Measurements from ENCODE around the gene YPEL5. TPM values are rescaled to one million over a fixed set of nuclear protein-coding genes. Genes with fewer than 3 reads are reported as not detected.

Gene YPEL5
- total RNA-seq, 1 donor from 2014 or later = 25.0 TPM

DNA sequence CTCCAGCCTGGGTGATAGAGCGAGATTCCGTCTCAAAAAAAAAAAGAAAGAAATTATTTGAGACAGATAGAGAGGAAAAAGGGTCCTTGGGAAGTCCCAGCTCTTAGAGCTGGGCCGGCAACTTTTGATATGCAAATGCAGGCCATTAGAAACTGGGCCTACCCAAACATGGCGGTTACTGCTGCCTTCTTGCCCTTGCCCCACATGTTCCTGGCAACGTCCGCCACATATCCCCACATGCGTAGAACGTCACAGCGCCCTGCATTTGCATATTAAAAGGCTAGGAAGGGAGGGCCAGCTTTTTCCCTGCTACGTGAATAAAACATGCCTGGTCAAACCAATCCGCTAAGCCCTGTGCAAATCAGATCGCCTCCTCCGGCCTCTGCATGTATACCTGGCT is 43.8 kb downstream of the YPEL5 start:
- Mint-ChIP-seq H3K27ac (ENCODE audit: unreplicated experiment) (no peak overlapping the region), H3K36me3 (ENCODE audit: low read depth) (no peaks in the 10 kb centered on the region), H3K4me1 (peaks cover 9% of the 10 kb centered on the region), H3K9me3 (no peaks in the 10 kb centered on the region), H3K27me3 (ENCODE audit: low read depth) (peaks cover 5% of the 10 kb centered on the region), H3K4me3 (no peak overlapping the region)
- no peak for DNase-seq (ENCODE audit: low read depth, low spot score)
- TF ChIP-seq, protein P1, sequence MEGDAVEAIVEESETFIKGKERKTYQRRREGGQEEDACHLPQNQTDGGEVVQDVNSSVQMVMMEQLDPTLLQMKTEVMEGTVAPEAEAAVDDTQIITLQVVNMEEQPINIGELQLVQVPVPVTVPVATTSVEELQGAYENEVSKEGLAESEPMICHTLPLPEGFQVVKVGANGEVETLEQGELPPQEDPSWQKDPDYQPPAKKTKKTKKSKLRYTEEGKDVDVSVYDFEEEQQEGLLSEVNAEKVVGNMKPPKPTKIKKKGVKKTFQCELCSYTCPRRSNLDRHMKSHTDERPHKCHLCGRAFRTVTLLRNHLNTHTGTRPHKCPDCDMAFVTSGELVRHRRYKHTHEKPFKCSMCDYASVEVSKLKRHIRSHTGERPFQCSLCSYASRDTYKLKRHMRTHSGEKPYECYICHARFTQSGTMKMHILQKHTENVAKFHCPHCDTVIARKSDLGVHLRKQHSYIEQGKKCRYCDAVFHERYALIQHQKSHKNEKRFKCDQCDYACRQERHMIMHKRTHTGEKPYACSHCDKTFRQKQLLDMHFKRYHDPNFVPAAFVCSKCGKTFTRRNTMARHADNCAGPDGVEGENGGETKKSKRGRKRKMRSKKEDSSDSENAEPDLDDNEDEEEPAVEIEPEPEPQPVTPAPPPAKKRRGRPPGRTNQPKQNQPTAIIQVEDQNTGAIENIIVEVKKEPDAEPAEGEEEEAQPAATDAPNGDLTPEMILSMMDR (conservative IDR thresholded peaks at IDR 0.05) = no peak

DNA sequence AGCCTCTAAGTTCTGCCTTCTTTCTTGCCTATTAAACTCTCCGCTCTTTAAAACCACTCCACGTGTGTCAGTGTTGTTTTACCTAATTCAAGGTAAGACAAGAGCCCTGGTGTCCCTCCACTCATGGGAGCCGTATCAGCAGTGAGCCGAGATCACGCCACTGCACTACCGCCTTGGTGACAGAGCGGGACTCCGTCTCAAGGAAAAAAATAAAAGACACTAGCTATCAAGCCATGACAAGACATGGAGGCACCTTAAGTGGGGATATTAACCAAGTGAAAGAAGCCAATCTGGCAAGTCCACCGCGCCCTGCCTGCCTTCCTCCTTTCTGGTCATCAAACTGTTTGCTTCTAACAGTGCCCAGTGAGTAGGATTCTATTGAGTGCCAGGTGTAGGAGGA is 44.3 kb downstream of the YPEL5 start:
- H3K9me3 Mint-ChIP-seq = no peaks in the 10 kb centered on the region
- TF ChIP-seq, protein P1 (conservative IDR thresholded peaks at IDR 0.05) = no peak

DNA sequence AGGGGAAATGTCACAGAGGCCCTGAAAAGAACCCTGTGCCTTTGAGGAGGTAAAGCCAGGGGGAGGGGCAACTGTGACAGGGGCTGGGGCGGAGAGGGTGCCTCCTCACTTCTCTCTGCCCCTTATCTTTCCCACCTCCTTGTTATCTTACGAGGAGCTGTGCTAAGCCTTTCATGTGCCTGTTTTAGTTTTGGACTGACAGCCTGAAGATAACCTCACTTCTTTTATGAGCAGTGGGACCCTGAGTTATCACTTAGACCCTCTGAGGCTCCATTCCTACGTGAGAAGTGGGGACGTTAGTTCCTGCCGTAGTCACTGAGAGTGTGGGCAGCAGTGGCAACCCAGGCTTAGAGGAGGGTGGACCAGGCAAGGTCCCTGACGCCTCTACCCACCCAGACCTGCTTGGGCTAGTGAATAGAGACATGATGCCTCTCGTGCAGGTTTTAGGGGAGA is 45.0 kb downstream of the YPEL5 start:
- TF ChIP-seq, protein P1 (conservative IDR thresholded peaks at IDR 0.05) = no peak
- Mint-ChIP-seq H3K27me3 (ENCODE audit: low read depth) (peaks cover 2% of the 10 kb centered on the region), H3K4me1 (peaks cover 9% of the 10 kb centered on the region), H3K36me3 (ENCODE audit: low read depth) (no peaks in the 10 kb centered on the region), H3K27ac (ENCODE audit: unreplicated experiment) (no peak overlapping the region), H3K9me3 (no peaks in the 10 kb centered on the region), H3K4me3 (no peak overlapping the region)
- DNase-seq (ENCODE audit: low read depth, low spot score) = no peak

More for the DNA sequence above, 44.3 kb downstream of the YPEL5 start:
- peaks cover 9% of the 10 kb centered on the region for H3K4me1 Mint-ChIP-seq
- H3K27me3 Mint-ChIP-seq (ENCODE audit: low read depth) = peaks cover 2% of the 10 kb centered on the region
- no peaks in the 10 kb centered on the region for H3K36me3 Mint-ChIP-seq (ENCODE audit: low read depth)
- no peak overlapping the region for H3K4me3 Mint-ChIP-seq
- H3K27ac Mint-ChIP-seq (ENCODE audit: unreplicated experiment) = no peak overlapping the region
- DNase-seq (ENCODE audit: low read depth, low spot score) = no peak

DNA sequence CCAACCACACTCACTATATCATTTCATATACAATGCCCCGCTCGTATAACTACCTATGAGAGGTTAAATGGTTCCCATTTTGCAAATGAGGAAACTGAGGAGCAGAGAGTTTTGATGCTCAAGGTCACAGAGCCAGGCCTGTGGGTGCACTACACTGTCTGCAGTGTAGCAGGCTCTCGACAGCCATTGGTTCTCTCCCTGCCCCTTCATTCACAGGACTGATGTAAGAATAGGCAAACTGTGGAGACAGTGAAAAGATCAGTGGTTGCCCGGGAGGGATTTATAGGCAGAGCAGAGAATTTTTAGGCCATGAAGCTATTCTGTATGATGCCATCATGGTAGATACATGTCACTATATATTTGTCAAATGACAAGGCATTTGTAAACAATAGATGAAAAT is 45.5 kb downstream of the YPEL5 start:
- H3K36me3 Mint-ChIP-seq (ENCODE audit: low read depth) = no peaks in the 10 kb centered on the region
- H3K9me3 Mint-ChIP-seq = no peaks in the 10 kb centered on the region
- peaks cover 2% of the 10 kb centered on the region for H3K27me3 Mint-ChIP-seq (ENCODE audit: low read depth)
- DNase-seq (ENCODE audit: low read depth, low spot score) = no peak
- TF ChIP-seq, protein P1 (conservative IDR thresholded peaks at IDR 0.05) = no peak
- no peak overlapping the region for H3K27ac Mint-ChIP-seq (ENCODE audit: unreplicated experiment)
- H3K4me3 Mint-ChIP-seq = no peak overlapping the region
- peaks cover 9% of the 10 kb centered on the region for H3K4me1 Mint-ChIP-seq

DNA sequence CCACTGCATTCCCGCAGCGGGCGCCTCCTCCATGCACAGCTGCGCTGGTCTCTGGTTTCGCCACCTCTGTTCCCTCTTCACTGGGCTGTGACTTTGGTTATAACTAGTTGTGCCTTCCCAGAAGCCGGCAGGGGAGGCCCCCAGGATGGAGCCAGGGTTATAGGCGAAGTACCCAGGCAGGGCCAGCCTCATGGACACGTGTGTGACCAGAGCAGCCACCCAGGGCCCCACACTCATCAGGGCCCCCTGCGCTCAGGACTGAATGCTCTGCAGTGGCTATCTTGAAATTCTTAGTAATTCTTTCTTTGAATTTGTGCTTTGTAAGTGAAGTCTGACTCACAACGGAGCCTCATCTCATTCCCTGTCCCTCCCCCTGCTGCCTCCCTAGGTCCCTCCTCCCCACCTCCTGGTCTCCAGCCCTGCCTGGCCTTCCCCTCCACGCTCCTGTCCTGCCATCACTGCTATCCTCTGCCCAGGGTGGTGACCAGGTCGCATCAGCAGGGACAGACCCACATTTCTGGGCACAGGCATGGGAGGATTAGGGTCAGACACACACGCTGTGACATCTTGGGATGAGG is 46.4 kb downstream of the YPEL5 start:
- Mint-ChIP-seq H3K9me3 (no peaks in the 10 kb centered on the region), H3K4me3 (no peak overlapping the region), H3K27ac (ENCODE audit: unreplicated experiment) (no peak overlapping the region)

More for the DNA sequence above, 46.4 kb downstream of the YPEL5 start:
- Mint-ChIP-seq H3K27me3 (ENCODE audit: low read depth) (no peaks in the 10 kb centered on the region), H3K36me3 (ENCODE audit: low read depth) (no peaks in the 10 kb centered on the region), H3K4me1 (peaks cover 9% of the 10 kb centered on the region)
- TF ChIP-seq, protein P1 (conservative IDR thresholded peaks at IDR 0.05) = no peak
- no peak for DNase-seq (ENCODE audit: low read depth, low spot score)

All from neural crest cell (in vitro differentiated cells).